HCT116 (cell line): Measurements from ENCODE around the gene VWC2. TPM values are rescaled to one million over a fixed set of nuclear protein-coding genes. Genes with fewer than 3 reads are reported as not detected.

ENCODE experiments used
- ATAC-seq: fragments of 200-7000 bp; cut with Tn5 transposase; 2 replicates; pipeline ENCODE4 v1.9.1; 2020; ENCODE audit warnings: mild to moderate bottlenecking, moderate library complexity
- BruUV-seq: library from RNA; stranded (reverse); fragments of 400-500 nt; replicated peaks from 2 replicates; lab custom pipeline; 2021; lab: Mats Ljungman, UMichigan
- CTCF ChIA-PET: fragments of 300-600 bp; sonication (Branson Sonifier 250); formaldehyde crosslinking; loops from one replicate; lab custom pipeline; 2021; ENCODE audit warnings: antibody characterized with exemption; lab: Charles Lee
- POLR2A ChIA-PET: fragments of 300-600, 350-600 bp; sonication (Branson Sonifier 250); formaldehyde crosslinking; loops from one replicate; lab custom pipeline; 2021; ENCODE audit warnings: antibody characterized with exemption; lab: Charles Lee
- RAD21 ChIA-PET, 2 experiments: fragments of 300-600 bp; sonication (Branson Sonifier 250); formaldehyde crosslinking; loops; one replicate each; lab custom pipeline; 2023; ENCODE audit warnings: low total read pairs in 2 of 2; ENCODE audit not compliant: uncharacterized antibody in 2 of 2, unreplicated experiment in 2 of 2, low non-redundant PET in 1 of 2; lab: Charles Lee
- DNase-seq: peaks from one replicate; pipeline ENCODE4 v3.0.0-alpha.2; 2010; ENCODE audit warnings: low read depth, low spot score
- H2AFZ ChIP-seq: fragments of 200-600 bp; shearing (Covaris generic), sonication (generic); 2 replicates; pipeline ENCODE4 v1.6.1; 2017; ENCODE audit warnings: low read depth, mixed run types, mixed read lengths, antibody characterized with exemption, low read length; ENCODE audit not compliant: poor library complexity, severe bottlenecking
- H3K27ac ChIP-seq: 2 replicates; pipeline ENCODE4 v1.5.1; 2012; ENCODE audit warnings: low read depth, low read length
- H3K27me3 ChIP-seq: fragments of 200-600 bp; sonication (generic); 2 replicates; pipeline ENCODE4 v1.6.1; 2016; ENCODE audit warnings: mixed run types, low read length, mixed read lengths; ENCODE audit not compliant: insufficient read depth
- H3K36me3 ChIP-seq, 2 experiments: fragments of 200-500 bp in 1 of 2; fragments of 200-600 bp in 1 of 2; sonication (Bioruptor generic) in 1 of 2; sonication (generic) in 1 of 2; 2 replicates each; pipeline versions ENCODE4 v1.5.1 to v1.6.1; 2014 to 2016; ENCODE audit warnings: low read length in 2 of 2, inconsistent platforms in 1 of 2, mixed read lengths in 1 of 2, mixed run types in 1 of 2; ENCODE audit not compliant: insufficient read depth in 2 of 2, control insufficient read depth in 1 of 2
- H3K4me1 ChIP-seq, 2 experiments: fragments of 200-600 bp in 1 of 2; sonication (generic) in 1 of 2; 2 replicates each; pipeline versions ENCODE4 v1.5.1 to v1.6.1; 2012 to 2017; ENCODE audit warnings: low read length in 2 of 2, inconsistent platforms in 1 of 2, mild to moderate bottlenecking in 1 of 2, mixed read lengths in 1 of 2, mixed run types in 1 of 2, moderate library complexity in 1 of 2; ENCODE audit not compliant: insufficient read depth in 2 of 2, control insufficient read depth in 1 of 2
- H3K4me2 ChIP-seq: fragments of 200-600 bp; sonication (generic); 2 replicates; pipeline ENCODE4 v1.6.1; 2017; ENCODE audit warnings: mixed run types, low read length, mixed read lengths
- H3K4me3 ChIP-seq, 2 experiments: fragments of 200-600 bp in 1 of 2; sonication (generic) in 1 of 2; replicated peaks in 1 of 2; 2 replicates each; pipeline ENCODE4 v1.5.1; 2011 to 2016; ENCODE audit warnings: low read length in 2 of 2, control low read depth in 1 of 2, low read depth in 1 of 2, mild to moderate bottlenecking in 1 of 2, mixed read lengths in 1 of 2, mixed run types in 1 of 2
- H3K79me2 ChIP-seq: fragments of 200-600 bp; sonication (generic); 2 replicates; pipeline ENCODE4 v1.6.1; 2017; ENCODE audit warnings: mild to moderate bottlenecking, mixed run types, low read length, moderate library complexity, mixed read lengths; ENCODE audit not compliant: insufficient read depth
- H3K9ac ChIP-seq: fragments of 200-600 bp; sonication (generic); 2 replicates; pipeline ENCODE4 v1.6.1; 2016; ENCODE audit warnings: low read length, mixed read lengths
- H3K9me2 ChIP-seq: fragments of 200-600 bp; sonication (generic), shearing (Covaris generic); 2 replicates; pipeline ENCODE4 v1.6.1; 2017; ENCODE audit warnings: mixed run types, mild to moderate bottlenecking, moderate library complexity; ENCODE audit not compliant: insufficient read depth
- H3K9me3 ChIP-seq, 2 experiments: fragments of 200-500 bp in 1 of 2; fragments of 200-600 bp in 1 of 2; sonication (Bioruptor generic) in 1 of 2; sonication (generic) in 1 of 2; 2 replicates each; pipeline ENCODE4 v1.6.1; 2014 to 2017; ENCODE audit warnings: low read length in 2 of 2, mixed read lengths in 2 of 2, inconsistent platforms in 1 of 2, low read depth in 1 of 2, mild to moderate bottlenecking in 1 of 2, mixed run types in 1 of 2, moderate library complexity in 1 of 2; ENCODE audit not compliant: control insufficient read depth in 1 of 2, insufficient read depth in 1 of 2
- H4K20me1 ChIP-seq: fragments of 200-600 bp; sonication (generic), shearing (Covaris generic); 2 replicates; pipeline ENCODE4 v1.6.1; 2017; ENCODE audit warnings: mixed run types, mild to moderate bottlenecking, moderate library complexity; ENCODE audit not compliant: insufficient read depth
- CBX3 ChIP-seq: IDR thresholded peaks from 2 replicates; pipeline ENCODE4 v1.6.1; 2012; ENCODE audit warnings: low read depth
- CEBPB ChIP-seq: IDR thresholded peaks from 2 replicates; pipeline ENCODE4 v1.6.1; 2012; ENCODE audit warnings: low read depth
- CTCF ChIP-seq, 3 experiments: fragments of 200-600 bp in 1 of 3; sonication (generic) in 1 of 3; IDR thresholded peaks in 2 of 3; conservative IDR thresholded peaks in 1 of 3; 2 replicates each; pipeline ENCODE4 v1.5.1; 2012 to 2017; ENCODE audit warnings: low read depth in 2 of 3, low read length in 2 of 3, antibody characterized with exemption in 1 of 3, borderline replicate concordance in 1 of 3, control low read depth in 1 of 3, mild to moderate bottlenecking in 1 of 3, mixed read lengths in 1 of 3, mixed run types in 1 of 3, moderate library complexity in 1 of 3; ENCODE audit not compliant: insufficient read depth in 1 of 3
- EGR1 ChIP-seq: IDR thresholded peaks from 2 replicates; pipeline ENCODE4 v1.6.1; 2012; ENCODE audit warnings: low read depth
- EZH2phosphoT487 ChIP-seq: fragments of 200-600 bp; IDR thresholded peaks from 2 replicates; pipeline ENCODE4 v1.6.1; 2018; ENCODE audit warnings: antibody characterized with exemption, borderline replicate concordance
- JUND ChIP-seq: IDR thresholded peaks from 2 replicates; pipeline ENCODE4 v1.6.1; 2012
- MAX ChIP-seq: IDR thresholded peaks from 2 replicates; pipeline ENCODE4 v1.6.1; 2012
- POLR2A ChIP-seq: IDR thresholded peaks from 2 replicates; pipeline ENCODE4 v1.7.0; 2011; ENCODE audit warnings: borderline replicate concordance; ENCODE audit not compliant: insufficient read depth, insufficient read length; ENCODE audit errors: extremely low read depth
- POLR2AphosphoS5 ChIP-seq: IDR thresholded peaks from 2 replicates; pipeline ENCODE4 v1.6.1; 2011; ENCODE audit warnings: mild to moderate bottlenecking, low read depth, low read length, moderate library complexity
- RAD21 ChIP-seq: IDR thresholded peaks from 2 replicates; pipeline ENCODE4 v1.6.1; 2012; ENCODE audit warnings: low read depth, mild to moderate bottlenecking
- REST ChIP-seq: IDR thresholded peaks from 2 replicates; pipeline ENCODE4 v1.6.1; 2012; ENCODE audit warnings: low read depth
- SIN3A ChIP-seq: IDR thresholded peaks from 2 replicates; pipeline ENCODE4 v1.6.1; 2012; ENCODE audit warnings: low read depth
- ZBTB33 ChIP-seq: IDR thresholded peaks from 2 replicates; pipeline ENCODE4 v1.6.1; 2011; ENCODE audit warnings: mild to moderate bottlenecking, low read length, moderate library complexity; ENCODE audit not compliant: insufficient replicate concordance; ENCODE audit errors: extremely low read depth
- ZNF274 ChIP-seq: fragments of 200-500 bp; sonication (Bioruptor generic); IDR thresholded peaks from 2 replicates; pipeline ENCODE4 v1.6.1; 2014; ENCODE audit warnings: mild to moderate bottlenecking, low read depth, low read length, inconsistent platforms
- intact Hi-C: fragments of 100-400 bp; cut with micrococcal nuclease; formaldehyde crosslinking; loops from 2 replicates; pipeline ENCODE4 v1.10.0; 2022
- total RNA-seq: library from RNA; stranded (reverse); gene quantifications from one replicate; pipeline ENCODE4 v1.2.1, GENCODE V29; 2021; ENCODE audit not compliant: unreplicated experiment

Gene VWC2
- total RNA-seq, 1 experiment from 2014 or later: not detected

GRCh38 chr7:49769285-49769857 lies 4.1 kb upstream of the VWC2 start:
- H2AFZ ChIP-seq: no peak overlapping the region
- H3K27me3 ChIP-seq: no peaks in the 10 kb centered on the region
- ChIA-PET POLR2A (no interaction called here), RAD21 (no interaction called here), CTCF (no interaction called here)
- H3K79me2 ChIP-seq: no peaks in the 10 kb centered on the region
- H3K27ac ChIP-seq: no peak overlapping the region
- DNase-seq (no peak), ATAC-seq (no peak)
- no peak overlapping the region for H3K9ac ChIP-seq
- no peak overlapping the region for H3K4me3 ChIP-seq
- no peaks in the 10 kb centered on the region for H4K20me1 ChIP-seq
- no peaks in the 10 kb centered on the region for H3K36me3 ChIP-seq
- no peaks in the 10 kb centered on the region for H3K9me2 ChIP-seq
- TF ChIP-seq EZH2phosphoT487 (no peak), JUND (no peak), RAD21 (no peak), ZNF274 (no peak), REST (no peak), CBX3 (no peak), SIN3A (no peak), POLR2AphosphoS5 (no peak), POLR2A (no peak), MAX (no peak), CEBPB (no peak), ZBTB33 (no peak), CTCF (IDR thresholded peaks at IDR 0.05 in 2 of 3, conservative IDR thresholded peaks at IDR 0.05 in 1 of 3; ENCODE audit: borderline replicate concordance in 1 of 3, insufficient read depth in 1 of 3, low read depth in 2 of 3, low read length in 2 of 3) (no peak), EGR1 (no peak)
- BruUV-seq: no TSS peak
- peaks cover 3 to 5% of the 10 kb centered on the region in 2 experiments; a peak in 1 of 4 replicates for H3K9me3 ChIP-seq
- intact Hi-C loops: no loop called here
- H3K4me1 ChIP-seq: no peaks in the 10 kb centered on the region
- H3K4me2 ChIP-seq: no peak overlapping the region
